ENCODE measurements around the gene GALNT1.

- no peak for TF ChIP-seq CTCF (IDR thresholded peaks at IDR 0.05)
- TF ChIP-seq POLR2A (IDR thresholded peaks at IDR 0.05): no peak
- no peak for TF ChIP-seq EP300 (IDR thresholded peaks at IDR 0.05)
Measured at GRCh38 chr18:35620765-35621164, 39.2 kb downstream of the GALNT1 start.
